HTERT RPE-1 (cell line): Measurements from ENCODE around the gene SBK3.
"Not testable (repeated sequence)": the region's sequence is repeated elsewhere in the genome, so short reads cannot be mapped to it uniquely, and the experiment has no call there.

Experiments
- in situ Hi-C: fragments of 300-500 bp; cut with MboI; formaldehyde crosslinking; loops from 4 replicates; pipeline ENCODE4 v1.14.3; 2020; ENCODE audit warnings: low sequenced_read_pairs

SBK3 gene

DNA sequence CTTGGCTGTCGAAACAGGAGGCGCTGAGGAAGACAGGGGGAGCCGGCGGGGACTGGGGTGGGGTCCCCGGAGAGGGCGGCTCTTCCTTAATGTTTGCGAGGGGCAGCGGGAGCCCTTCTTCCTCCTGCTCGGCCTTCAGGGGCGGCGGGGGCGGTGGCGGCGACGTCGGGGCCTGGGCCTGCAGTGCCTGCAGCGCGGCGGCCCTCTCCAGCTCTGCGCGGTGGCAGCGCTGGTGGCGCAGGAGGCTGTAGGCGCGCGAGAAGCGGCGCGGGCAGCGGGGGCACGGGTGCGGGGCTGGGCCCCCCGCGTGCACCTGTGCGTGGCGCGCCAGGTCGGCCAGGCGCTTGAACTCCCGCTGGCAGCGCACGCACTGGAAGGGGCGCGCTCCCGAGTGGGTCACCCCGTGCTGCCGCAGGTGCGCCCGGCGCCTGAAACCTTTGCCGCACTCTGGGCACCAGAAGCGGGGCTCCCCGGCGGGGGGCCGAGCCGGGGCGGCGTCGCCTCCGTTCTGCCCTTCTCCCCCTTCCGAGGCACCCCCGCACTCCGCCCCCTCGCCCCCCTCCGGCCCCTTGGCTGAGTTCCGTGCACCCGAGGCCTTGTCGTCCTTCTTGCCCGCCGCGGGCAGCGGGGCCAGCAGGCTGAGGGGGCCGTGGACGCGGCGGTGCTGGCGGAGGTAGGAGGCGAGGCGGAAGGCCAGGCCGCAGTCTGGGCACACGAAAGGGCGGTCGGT, 32.9 kb upstream of the SBK3 start:
- in situ Hi-C loops, result no loop called here

DNA sequence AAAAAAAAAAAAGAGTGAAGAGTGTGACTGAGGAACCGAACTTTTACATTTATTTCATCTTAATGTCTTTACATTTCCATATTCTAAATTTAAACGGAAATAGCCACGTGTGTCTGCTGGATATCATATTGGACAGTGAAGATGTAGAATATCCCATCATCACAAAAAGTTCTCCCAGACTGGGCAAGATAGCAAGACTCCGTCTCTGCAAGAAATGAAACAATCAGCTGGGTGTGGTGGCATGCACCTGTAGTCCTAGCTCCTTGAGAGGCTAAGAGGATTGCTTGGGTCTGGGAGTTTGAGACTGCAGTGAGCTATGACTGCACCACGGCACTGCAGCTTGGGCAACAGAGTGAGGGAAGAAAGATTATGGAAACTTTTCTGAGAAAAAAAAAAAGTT, 31.4 kb upstream of the SBK3 start:
- in situ Hi-C loops, result no loop called here

DNA sequence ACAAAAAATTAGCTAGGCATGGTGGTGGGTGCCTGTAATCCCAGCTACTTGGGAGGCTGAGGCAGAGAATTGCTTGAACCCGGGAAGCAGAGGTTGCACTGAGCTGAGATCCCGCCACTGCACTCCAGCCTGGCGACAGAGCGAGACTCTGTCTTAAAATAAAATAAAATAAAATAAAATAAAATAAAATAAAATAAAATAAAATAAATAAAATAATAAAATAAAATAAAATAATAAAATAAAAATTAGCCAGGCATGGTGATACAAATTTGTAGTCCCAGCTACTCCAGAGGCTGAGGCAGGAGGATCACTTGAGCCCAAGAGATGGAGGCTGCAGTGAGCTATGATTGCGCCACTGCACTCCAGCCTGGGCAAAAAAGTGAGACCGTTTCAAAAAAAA, 28.6 kb upstream of the SBK3 start:
- in situ Hi-C loops, result not testable (repeated sequence)

DNA sequence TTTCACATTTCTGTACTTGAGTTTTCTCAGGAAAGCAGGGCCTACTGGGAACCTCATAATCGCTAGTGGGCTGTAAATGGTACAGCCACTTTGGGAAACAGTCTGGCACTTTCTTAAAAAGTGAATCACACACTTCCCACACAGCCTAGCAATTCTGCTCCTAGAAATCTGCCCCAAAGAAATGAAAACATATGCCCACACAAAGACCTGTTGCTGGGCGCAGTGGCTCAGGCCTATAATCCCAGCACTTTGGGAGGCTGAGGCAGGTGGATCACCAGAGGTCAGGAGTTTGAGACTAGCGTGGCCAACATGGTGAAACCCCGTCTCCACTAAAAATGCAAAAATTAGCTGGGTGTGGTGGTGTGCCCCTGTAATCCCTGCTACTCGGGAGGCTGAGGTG, 24.1 kb upstream of the SBK3 start:
- in situ Hi-C loops, result not testable (repeated sequence)

DNA sequence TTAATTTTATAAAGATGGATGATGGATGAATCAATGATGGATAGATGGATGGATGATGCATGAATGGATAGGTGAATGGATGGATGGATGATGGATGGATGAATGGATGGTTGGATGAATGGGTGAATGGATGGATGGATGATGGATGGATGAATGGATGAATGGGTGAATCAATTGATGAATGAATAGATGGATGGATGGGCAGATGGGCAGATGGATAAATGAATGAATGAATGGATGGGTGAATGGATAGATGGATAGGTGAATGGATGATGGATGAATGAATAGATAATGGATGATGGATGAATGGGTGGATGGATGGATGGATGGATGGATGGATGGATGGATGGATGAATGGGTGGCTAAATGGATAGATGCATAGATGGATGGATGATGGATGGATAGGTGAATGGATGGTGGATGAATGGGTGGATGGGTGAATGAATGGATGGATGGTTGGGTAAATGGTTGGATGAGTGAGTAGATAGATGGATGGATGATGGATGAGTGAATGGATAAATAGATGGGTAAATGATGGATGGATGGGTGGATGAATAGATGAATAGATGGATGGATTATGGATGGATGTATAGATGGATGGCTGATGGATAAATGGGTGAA, 22.5 kb upstream of the SBK3 start:
- in situ Hi-C loops, result no loop called here

DNA sequence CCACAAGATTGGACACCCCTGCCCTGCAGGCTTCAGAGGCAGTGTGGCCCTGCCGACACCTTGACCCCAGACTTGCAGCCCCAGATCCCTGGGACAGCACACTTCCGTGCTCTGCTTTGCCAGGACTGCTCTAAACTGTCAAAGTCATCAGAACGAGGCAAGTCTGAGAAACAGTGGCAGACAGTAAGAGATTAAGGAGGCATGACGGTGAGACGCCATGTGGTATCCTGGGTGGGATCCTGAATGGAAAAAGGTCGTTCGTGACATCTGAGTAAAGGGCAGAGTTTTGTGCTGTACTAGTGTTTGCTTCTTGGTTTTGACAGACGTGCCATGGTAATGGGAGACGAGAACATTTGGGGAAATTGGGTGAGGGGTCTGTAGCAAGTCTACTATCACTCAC, 21.5 kb upstream of the SBK3 start:
- in situ Hi-C loops, result no loop called here

DNA sequence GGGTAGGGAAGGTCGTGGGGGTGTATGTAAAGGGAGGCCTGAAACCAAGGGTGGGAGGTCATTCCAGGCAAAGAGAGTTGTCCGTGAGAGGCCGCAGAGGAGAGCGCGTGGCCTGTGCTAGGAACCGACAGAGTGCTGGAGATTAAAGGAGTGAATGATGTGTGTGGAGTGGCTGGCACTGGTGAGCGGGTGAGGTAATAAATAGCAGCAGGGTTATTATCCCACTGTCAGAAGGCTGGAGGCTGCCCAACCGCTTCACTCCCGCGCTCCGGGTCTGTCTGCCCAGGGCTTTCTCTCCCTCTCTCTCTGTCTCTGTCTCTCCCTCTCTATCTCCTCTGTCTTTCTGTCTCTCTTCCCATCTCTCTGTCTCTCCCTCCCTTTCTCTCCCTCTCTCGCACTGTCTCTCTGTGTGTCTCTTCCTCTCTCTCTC, 17.9 kb upstream of the SBK3 start:
- in situ Hi-C loops, result no loop called here

DNA sequence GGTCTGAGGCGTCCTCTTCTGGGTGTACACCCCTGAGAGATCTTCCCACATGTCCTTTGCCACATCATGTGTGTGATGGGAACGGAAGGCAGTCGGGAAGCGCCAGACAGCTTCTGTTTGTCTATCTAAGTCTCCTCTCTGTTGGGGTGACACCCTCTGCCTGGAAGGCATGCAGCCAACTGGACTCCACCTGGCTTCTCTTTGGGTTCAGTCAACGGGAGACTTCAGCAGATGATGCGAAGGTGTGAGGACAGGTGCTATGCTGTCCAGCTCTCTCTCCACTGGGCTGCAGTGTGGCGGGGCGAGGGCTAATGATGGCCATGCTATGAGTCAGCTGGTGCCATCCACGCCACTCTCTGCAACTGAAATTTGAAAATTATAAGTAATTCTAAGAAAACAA, 14.3 kb upstream of the SBK3 start:
- in situ Hi-C loops, result no loop called here

DNA sequence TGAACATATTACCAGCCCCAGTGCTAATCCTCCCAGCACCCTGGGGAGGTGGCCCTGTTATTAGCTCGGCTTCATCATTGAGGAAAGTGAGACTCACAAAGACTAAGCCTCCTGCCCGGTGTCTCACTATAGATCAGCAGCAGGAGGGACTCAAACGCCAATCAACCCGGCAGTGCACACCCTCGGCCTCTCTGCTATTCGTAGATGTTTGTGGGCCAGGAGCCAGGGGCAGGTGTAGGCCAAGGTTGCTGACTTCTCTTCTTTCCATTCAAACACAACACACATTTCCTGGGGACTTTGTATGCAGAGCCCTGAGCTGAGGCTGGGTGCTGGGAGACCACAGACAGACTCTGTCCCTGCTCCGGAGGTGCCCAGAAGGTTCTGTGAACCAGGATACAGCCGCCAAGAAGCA, 9.4 kb upstream of the SBK3 start:
- in situ Hi-C loops, result no loop called here

DNA sequence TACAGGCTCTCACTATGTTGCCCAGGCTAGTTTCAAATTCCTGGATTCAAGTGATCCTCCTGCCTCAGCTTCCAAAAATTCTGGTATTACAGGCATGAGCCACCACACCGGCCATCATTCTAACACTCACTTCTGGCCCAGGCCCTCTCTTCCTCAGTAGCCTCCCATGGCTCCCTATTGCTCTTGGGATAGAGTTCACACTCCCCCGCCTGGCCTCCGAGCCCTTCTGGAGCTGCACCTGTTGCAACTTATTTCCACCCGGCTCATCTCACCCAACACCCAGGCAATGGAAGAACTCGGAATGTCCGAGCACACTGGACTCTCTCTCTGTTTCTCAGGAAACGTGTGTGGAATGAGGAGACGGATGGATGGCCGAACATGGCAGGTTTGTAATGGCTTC, 9.0 kb upstream of the SBK3 start:
- in situ Hi-C loops, result no loop called here

DNA sequence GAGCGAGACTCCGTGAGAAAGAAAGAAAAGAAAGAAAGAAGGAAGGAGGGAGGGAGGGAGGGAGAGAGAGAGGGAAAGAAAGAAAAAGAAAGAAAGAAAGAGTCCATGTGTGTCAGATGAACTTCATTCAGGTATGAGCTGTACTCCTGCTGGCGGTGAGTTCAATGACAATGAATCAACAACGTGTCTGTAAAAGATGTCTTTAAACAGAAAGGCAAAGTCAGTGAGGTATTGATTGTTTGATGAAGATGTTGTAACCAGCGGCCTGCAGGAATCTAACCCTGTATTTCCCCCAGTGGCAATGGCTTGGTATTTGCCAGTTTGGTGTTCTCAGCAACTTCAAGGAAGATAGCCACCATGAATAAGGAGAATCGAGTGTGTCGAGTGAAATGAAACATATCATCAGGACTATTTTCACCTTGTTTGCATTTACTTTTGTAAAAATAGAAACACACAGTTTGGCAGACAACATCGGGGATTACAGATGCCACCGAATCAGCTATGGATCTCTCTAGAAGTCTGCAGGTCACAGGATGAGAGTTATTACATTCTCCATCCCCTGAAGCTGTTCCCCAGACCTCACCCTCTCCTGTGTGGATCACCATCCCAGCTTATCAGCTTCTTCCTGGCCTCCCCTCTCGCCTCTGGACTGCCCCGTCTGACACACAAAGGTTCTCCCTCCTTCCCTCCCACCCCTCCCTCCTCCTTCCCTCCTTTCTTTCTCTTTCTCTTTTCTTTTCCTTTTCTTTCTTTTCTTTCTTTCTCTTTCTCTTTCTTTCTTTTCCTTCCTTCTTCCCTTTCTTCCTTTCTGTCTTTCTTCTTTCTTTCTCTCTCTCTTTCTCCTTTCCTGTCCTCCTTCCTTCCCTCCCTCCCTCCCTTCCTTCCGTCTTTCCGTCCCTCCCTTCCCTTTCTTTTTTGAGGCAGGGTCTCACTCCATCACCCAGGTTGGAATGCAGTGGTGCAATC, 8.2 kb upstream of the SBK3 start:
- in situ Hi-C loops, result no loop called here

DNA sequence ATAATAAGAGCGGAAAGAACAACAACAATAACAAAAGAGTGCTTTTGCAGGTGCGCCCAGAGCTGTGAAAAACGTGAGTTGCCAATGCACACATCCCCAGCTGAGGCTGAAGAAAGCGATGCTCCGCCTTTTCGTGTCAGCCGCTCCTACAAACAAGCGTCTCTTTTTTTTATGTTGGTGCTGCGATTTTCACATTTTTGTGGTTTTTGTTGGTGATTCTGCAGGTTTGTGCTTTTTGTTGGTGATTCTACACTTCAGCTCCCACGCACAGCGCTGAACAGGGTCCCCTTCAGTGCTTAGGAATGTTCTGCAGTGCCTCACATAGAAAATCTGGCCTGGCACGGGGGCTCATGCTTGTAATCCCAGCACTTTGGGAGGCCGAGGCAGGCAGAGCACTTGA, 7.3 kb upstream of the SBK3 start:
- in situ Hi-C loops, result no loop called here

DNA sequence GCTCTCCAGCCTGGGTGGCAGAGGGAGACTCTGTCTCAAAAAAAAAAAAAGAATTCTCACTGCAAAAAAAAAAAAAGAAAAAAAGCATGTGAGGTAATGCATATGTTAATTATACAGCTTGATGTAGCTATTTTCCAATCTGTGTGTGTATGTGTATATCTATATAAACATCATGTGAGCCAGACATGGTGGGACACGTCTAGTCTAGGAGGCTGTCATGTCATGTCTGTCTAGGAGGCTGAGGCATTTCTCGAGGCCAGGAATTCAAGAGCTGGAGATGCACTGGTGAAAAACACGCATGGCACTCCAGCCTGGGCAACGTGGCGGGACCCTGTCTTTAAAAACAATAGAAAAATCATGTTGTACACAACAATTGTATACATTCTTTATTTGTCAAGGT, 6.9 kb upstream of the SBK3 start:
- in situ Hi-C loops, result no loop called here

DNA sequence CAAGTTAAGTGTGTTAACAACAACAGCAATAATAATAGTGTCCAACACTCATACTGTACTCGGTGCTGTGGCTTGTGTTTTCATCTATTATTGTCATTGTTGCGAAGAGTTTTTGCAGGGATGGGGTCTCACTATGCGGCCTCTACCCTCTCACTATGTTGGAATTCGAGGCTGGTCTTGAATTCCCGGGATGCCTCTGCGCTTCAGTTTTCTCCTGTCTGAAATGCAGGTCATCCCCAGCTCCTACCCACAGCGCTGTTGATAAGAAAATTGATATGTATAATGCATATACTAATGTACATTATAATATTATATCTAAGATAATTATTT, 4.9 kb upstream of the SBK3 start:
- in situ Hi-C loops, result no loop called here

DNA sequence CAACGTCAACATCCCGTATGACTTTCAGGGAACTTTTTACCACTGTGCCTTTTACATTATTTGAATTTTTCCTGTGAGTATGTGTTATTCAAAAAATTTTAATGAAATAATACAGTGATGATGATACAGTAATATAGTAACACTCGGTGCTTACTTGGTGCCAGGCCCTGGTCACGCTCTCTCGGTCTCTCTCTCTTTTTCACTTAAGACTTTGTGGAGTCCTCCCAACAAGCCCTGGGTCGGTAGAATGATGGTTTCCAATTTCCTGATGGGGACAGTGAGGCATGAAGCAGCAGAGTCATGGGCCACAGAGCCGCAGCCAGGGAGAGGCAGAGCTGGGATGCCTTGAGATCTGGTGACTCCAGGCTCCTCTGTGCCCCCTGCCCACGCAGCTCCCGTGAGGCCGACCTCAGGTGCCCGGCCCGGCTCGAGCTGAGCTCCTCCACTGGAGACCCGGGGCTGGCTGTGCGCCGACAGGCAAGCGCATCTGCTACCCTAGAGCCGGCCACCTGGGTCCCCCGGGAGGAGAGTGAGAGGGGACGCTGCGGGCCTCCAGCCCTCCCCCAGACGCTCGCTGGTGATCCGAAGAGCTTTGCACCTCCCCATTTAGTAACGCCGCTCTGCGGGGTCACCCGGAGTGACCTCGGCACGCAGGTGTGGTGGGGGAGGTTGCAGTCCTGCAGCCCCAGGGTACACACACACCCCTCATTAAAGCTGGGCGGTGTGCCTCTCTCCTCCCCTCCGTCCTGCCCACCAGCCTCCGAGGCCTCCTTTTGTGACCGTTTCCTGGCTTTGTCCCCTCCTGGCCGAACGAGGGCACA, 4.4 kb upstream of the SBK3 start:
- in situ Hi-C loops, result no loop called here

DNA sequence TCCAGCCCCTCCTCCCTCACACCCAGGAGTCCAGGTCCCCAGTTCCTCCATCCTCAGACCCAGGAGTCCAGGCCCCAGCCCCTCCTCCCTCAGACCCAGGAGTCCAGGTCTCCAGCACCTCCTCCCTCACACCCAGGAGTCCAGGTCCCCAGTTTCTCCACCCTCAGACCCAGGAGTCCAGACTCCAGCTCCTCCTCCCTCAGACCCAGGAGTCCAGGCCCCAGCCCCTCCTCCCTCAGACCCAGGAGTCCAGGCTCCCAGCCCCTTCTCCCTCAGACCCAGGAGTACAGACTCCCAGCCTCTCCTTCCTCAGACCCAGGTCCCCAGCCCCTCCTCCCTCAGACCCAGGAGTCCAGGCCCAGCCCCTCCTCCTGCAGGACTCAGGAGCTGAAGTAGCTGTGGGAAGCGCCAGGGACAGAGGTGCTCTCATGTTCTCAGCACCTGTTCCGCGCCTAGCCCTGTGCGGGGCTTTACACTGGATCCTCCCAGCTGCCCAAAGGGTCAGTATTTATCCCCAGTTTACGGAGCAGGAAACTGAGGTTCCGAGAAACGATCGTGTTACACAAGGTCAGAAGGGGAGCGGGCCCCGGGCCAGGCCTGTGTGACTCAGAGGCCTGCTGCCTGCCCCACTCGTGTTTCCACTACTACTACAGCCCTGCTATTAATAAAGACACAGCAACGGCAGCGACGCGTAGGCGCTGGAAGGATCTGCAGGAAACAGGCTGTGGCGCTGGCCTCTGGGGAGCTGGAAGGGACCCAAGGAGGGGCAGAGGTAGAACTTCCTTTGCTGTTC, 1.7 kb upstream of the SBK3 start:
- in situ Hi-C loops, result no loop called here

DNA sequence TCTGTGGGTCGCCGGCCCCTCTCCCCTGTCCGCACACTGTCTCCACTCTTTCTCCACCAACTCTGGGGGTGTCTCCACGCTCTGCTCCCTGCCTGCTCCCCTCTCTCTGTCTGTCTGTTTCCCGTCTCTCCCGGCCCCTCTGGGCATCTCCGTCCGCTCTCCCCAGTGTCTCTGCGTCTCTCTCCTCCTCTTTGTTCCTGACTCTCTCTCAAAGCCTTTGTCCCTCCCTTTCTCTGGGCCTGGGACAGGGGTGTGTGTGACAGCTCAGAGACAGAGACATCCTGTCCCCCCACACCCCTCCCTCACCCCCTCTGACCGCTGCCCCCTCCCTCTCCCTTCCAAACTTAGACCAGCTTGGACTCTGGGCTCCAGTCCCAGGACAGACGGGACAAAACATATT, 668 bp upstream of the SBK3 start:
- in situ Hi-C loops, result no loop called here

DNA sequence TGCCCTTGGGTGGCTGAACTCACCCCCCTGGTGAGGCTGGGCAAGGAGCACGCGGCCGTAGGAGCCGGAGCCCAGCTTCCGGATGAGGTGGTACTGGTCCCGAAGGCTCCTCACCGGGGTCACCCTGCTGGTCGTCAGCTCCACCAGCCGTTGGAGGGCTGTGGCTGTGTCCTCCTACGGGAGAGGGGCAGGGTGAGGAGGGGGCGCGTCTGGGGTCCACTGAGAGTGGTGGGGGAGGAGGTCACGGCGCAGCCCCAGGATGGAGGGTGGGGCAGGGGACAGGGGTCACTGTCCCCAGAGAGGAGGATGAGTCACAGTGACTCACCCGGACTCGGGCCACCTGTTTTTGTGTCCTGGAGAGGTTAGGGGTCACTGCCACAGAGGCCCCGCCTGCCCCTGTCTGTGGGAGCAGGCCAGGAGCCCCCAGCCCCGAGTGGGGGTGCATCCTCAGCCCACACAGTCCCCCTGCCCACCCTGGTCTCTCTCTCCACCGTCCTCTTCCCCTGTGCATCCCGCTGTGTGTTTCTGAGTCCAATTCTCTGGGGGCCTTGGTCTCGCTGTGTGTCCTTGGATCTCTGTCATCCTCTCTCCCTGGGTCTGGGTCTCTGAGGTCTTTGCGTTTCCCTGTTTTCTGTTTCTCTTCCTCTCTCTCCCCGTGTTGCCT, 435 bp downstream of the SBK3 start:
- in situ Hi-C loops, result no loop called here

DNA sequence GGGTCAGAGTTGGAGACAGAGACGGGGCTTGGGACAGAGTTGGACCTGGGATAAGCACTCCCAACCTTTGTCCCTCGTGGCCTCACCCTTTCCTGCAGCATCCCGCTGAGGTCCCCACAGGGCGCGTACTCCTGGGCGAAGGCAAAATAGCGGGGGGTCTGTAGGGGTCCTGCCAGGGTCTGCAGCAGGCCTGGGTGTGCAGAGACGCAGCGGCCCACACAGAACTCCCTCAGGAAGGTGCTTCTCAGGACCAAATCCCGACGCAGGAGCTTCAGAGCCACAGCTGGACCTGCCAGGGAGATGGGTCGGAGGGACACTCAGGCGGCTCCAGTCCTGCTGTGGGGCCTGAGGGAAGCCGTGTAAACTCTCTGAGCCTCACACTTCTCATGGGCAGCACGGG, 1.3 kb downstream of the SBK3 start:
- in situ Hi-C loops, result no loop called here

DNA sequence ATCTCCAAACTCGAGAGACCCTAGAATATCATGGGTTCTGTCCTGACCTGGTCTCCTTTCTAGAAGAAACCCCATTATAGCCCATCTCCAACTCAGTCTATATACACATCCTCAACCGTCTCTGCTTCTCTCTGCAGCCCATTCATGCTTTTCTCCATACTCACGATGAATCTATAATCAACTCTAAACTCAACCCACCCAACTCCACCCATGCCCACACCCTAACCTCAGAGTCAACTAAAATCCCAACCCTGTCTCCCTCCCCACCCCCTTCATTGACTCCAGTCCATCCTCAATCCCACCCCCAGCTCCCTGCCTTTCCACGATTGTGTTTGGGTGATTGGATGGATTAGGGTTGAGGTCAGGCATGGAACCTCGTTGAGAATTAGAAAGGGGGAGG, 1.8 kb downstream of the SBK3 start:
- in situ Hi-C loops, result no loop called here
